ENCODE results near the gene B4GALNT1.
A peak's percentile ranks its signal among the peaks of the same experiment; 100 is the strongest.
"Not testable (repeated sequence)": the region's sequence is repeated elsewhere in the genome, so short reads cannot be mapped to it uniquely, and the experiment has no call there.

Gene B4GALNT1

GRCh38 chr12:57638096-57638495 is 5.1 kb upstream of the B4GALNT1 start:
- no peak for DNase-seq

GRCh38 chr12:57637364-57637763 is 4.4 kb upstream of the B4GALNT1 start:
- DNase-seq: no peak

- not testable (repeated sequence) for DNase-seq
These were observed 3.7 kb upstream of the B4GALNT1 start for GRCh38 chr12:57636731-57637130.

GRCh38 chr12:57632073-57632957 is 686 bp downstream of the B4GALNT1 start:
- peak in 2 of 56 donors; percentile 36 to 44 for DNase-seq

GRCh38 chr12:57631566-57632072 is 1.4 kb downstream of the B4GALNT1 start:
- DNase-seq: no peak

GRCh38 chr12:57630891-57631433 is 2.0 kb downstream of the B4GALNT1 start:
- DNase-seq: no peak

- DNase-seq: peak in 35 of 56 donors; percentile 25 to 80 (median 53)
These were observed 3.0 kb downstream of the B4GALNT1 start for GRCh38 chr12:57629897-57630471.

GRCh38 chr12:57628280-57629191 is 4.5 kb downstream of the B4GALNT1 start:
- DNase-seq: no peak

GRCh38 chr12:57627501-57628279 is 5.3 kb downstream of the B4GALNT1 start:
- DNase-seq: no peak

- no peak for DNase-seq
These were observed 6.0 kb downstream of the B4GALNT1 start for GRCh38 chr12:57626921-57627445.

- DNase-seq: no peak
These were observed 6.7 kb downstream of the B4GALNT1 start for GRCh38 chr12:57626111-57626920.

GRCh38 chr12:57625261-57626032 is 7.6 kb downstream of the B4GALNT1 start:
- no peak for DNase-seq

- no peak for DNase-seq
These were observed 8.4 kb downstream of the B4GALNT1 start for GRCh38 chr12:57624441-57625220.

- no peak for DNase-seq
These were observed 9.1 kb downstream of the B4GALNT1 start for GRCh38 chr12:57623811-57624390.

GRCh38 chr12:57623385-57623784 is 9.6 kb downstream of the B4GALNT1 start:
- DNase-seq: no peak

- DNase-seq: no peak
These were observed 10.4 kb downstream of the B4GALNT1 start for GRCh38 chr12:57622293-57623245.

All from amygdala (tissue), 56 donors.